Epithelial cell of prostate (primary cell): Measurements from ENCODE around the gene ZDHHC4.
A peak's percentile ranks its signal among the peaks of the same experiment; 100 is the strongest.
"Not testable (repeated sequence)": the region's sequence is repeated elsewhere in the genome, so short reads cannot be mapped to it uniquely, and the experiment has no call there.

Experiments
- DNase-seq: peaks from one replicate; pipeline ENCODE4 v3.0.0-alpha.2; 2011; ENCODE audit warnings: low read depth, low spot score
- H3K27ac ChIP-seq: fragments of 450-650 bp; 2 replicates; pipeline ENCODE4 v1.5.1; 2017; ENCODE audit warnings: mild to moderate bottlenecking

The ZDHHC4 gene

DNA sequence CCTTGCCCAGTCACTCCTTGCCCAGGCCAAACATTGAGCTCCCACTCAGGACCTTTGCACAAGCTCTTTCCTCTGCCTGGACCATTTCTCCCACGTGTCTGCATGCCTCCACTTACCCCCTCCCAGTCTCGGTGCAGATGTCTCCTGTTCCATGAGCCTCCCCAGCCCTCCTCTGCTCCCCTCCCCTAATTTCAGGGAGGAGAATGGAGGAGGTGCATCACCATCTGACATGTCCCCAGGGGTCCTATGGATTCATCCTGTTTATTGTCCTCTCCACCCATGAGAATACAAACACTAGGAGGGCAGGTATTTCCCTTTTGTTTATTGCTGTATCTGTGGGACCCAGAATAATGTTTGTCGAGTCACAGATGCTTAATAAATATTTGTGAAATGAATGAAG lies 17.4 kb upstream of the ZDHHC4 start:
- no peak overlapping the region for H3K27ac ChIP-seq
- no peak for DNase-seq

DNA sequence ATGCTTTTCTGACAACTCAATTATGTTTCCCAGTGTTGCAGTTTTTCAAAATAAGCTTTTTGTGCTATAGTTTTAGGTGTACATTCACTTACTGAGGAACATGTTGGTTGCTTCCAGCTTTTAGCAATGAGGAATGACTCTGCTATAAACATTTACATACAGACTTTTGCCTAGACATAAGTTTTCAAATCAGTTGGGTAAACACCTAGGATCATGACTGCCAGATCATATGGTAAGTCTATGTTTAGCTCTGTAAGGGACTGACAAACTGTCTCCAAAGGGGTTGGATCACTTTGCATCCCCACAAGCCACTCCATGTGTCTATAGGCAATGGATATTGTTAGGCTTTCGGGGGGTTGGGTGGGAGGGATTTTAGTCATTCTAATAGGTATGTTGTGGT lies 15.1 kb upstream of the ZDHHC4 start:
- DNase-seq, result no peak
- H3K27ac ChIP-seq, result no peak overlapping the region

GRCh38 chr7:6563936-6564770 lies 13.1 kb upstream of the ZDHHC4 start:
- DNase-seq, result no peak
- H3K27ac ChIP-seq, result no peak overlapping the region

GRCh38 chr7:6565655-6566054 lies 11.6 kb upstream of the ZDHHC4 start:
- DNase-seq, result no peak
- H3K27ac ChIP-seq, result no peak overlapping the region

- DNase-seq, result no peak
- H3K27ac ChIP-seq, result no peak overlapping the region
Measured at GRCh38 chr7:6567886-6568285, 9.4 kb upstream of the ZDHHC4 start.

DNA sequence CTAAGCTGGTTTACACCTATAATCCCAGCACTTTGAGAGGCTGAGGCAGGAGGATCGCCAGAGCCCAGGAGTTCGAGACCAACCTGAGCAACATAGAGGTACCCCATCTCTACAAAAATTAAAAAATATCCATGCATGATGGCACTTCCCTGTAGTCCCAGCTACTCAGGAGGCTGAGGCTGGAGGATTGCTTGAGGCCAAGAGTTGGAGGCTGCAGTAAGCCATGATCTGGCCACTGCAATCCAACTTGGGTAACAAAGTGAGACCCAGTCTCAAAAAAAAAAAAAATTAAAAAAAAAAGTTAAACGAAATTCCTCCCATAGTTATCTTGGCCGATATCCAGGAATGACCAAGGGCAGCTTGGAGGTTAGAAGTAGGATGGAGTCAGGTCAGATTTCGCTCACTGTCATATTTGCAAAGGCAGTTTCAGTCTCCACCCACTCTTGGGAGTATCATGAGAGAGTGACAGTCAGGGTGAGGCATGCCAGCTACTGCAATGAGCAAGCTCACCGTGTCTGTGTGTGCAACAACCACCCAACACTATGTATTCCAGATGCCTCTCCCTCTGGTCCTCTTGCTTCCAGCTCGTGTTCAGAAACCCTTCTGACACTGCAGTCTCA lies 6.0 kb upstream of the ZDHHC4 start:
- DNase-seq, result no peak

DNA sequence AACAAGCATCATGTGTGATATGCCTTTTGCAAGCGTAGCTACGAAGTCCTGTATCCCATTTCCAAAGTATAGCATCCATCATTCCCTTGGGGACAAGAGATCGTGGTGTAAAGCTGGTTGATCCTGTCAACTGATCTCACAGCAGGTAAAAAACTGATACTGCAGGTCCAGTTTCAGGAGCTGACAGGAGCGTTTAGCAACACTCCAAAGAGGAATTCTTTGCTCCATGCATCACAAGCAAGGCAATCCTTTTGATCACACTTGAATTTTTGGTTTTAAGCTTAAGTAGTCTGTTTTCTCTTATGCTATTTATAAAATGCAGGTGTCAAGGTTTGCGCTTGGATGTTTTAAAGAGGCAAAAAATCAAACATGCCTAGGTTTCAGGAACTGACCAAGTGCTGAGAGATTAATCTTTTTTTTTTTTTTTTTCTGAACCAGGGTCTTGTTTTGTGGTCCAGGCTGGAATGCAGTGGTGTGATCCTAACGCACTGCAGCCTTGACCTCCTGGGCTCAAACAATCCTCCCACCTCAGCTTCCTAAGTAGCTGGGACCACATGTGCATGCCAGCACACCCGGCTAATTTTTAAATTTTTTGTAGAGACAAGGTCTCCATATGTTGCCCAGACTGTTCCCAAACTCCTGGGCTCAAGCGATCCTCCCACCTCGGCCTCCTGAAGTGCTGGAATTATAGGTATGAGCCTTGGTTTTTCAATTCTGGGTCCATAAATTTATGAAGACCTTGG lies 1.8 kb upstream of the ZDHHC4 start:
- no peak overlapping the region for H3K27ac ChIP-seq
- DNase-seq, result no peak

More for the DNA sequence above, 6.0 kb upstream of the ZDHHC4 start:
- no peak overlapping the region for H3K27ac ChIP-seq

- no peak overlapping the region for H3K27ac ChIP-seq
- no peak for DNase-seq
Measured at GRCh38 chr7:6576024-6576866, 1.0 kb upstream of the ZDHHC4 start.

DNA sequence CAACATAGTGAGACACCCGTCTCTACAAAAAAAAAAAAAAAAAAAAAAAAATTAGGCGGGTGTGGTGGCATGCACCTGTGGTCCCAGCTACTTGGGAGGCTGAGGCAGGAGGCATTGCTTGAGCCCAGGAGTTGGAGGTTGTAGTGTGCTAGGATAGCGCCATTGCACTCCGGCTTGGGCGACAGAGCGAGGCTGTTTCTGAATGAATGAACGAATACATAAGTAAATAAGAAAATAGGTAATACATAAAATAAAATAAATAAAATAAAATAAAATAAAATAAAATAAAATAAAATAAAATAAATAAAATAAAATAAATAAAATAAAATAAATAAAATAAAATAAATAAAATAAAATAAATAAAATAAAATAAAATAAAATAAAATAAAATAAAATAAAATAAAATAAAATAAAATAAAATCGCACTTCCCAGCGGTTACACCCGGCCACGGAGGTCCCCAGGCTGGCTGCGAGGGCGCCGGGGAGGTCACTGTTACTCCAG lies 336 bp upstream of the ZDHHC4 start:
- DNase-seq, result not testable (repeated sequence)
- H3K27ac ChIP-seq, result peak overlapping the region; percentile 78

DNA sequence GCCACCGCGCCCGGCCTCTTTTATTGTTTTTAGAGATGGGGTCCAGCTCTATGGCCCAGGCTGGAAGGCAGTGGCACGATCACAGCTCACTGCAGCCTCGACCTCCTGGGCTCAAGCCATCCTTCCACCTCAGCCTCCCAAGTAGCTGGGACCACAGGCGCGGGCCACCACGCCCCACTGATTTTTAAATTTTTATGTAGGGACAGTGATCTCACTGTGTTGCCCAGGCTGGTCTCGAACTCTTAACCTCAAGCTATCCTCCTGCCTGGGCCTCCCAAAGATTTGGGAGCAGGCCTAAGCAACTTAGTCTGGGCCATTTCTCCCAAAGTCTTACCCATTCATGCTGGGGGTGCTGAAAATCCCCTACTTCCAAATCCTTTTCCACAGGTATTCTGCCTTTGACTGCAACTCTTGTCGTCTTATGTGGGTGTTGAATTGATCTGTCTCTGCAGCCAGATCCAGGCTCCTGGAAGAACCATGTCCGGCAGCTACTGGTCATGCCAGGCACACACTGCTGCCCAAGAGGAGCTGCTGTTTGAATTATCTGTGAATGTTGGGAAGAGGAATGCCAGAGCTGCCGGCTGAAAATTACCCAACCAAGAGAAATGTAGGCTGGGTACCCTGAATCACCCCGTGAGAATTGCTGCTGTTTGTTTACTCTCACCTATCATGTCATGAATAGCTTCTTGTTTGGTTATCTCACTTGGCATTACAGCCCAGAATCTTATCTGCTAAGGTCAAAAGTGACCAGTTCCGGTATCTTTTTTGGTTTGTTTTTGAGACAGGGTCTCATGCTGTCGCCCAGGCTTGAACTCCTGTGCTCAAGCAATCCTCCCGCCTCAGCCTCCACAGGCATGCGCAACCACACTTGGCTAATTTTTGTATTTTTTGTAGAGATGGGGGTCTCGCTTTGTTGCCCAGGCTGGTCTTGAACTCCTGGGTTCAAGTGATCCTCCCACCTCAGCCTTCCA lies 1.1 kb downstream of the ZDHHC4 start:
- peak overlapping the region; percentile 78 for H3K27ac ChIP-seq
- DNase-seq, result no peak

DNA sequence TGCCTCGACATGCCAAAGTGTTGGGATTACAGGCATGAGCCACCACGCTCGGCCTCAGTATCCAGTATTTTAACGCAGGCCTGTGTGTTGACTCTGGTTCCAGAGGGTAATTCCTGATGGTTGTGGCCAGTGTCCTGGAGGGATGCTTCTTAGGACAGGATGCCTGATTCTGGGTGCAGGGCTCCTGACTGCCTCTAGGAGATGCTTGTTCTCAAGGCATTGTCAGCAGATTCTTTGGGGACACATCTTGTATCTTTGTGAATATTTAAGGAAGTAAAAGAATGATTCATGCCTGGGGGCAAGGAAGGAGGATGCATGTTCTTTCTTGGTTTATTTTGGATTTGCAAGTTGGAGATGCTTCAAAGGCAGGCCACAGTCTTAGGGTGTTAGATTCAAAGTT lies 2.2 kb downstream of the ZDHHC4 start:
- H3K27ac ChIP-seq, result no peak overlapping the region
- DNase-seq, result no peak

DNA sequence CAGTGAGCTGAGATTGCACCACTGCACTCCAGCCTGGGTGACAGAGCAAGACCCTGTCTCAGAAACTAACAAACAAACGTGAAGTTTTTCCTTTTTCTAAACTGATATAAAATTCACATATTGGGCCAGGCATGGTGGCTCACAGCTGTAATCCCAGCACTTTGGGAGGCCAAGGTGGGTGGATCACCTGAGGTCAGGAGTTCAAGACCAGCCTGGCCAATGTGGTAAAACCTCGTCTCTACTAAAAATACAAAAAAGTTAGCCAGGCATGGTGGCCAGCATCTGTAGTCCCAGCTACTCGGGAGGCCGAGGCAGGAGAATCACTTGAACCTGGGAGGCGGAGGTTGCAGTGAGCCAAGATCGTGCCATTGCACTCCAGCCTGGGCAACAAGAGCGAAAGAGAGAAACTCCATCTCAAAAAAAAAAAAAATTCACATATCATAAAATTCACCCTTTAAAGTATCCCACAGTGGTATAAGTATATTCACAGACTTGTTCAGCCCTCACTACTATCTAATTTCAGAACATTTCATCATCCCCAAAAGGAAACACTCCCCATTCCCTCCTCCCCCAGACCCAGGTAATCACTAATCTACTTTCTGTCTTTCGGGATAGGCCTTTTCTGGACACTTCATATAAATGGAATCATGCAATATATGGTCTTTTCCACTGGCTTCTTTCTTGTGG lies 8.6 kb downstream of the ZDHHC4 start:
- H3K27ac ChIP-seq, DNase-seq: not testable (repeated sequence)

- no peak overlapping the region for H3K27ac ChIP-seq
- no peak for DNase-seq
Measured at GRCh38 chr7:6588566-6588965, 11.3 kb downstream of the ZDHHC4 start.

DNA sequence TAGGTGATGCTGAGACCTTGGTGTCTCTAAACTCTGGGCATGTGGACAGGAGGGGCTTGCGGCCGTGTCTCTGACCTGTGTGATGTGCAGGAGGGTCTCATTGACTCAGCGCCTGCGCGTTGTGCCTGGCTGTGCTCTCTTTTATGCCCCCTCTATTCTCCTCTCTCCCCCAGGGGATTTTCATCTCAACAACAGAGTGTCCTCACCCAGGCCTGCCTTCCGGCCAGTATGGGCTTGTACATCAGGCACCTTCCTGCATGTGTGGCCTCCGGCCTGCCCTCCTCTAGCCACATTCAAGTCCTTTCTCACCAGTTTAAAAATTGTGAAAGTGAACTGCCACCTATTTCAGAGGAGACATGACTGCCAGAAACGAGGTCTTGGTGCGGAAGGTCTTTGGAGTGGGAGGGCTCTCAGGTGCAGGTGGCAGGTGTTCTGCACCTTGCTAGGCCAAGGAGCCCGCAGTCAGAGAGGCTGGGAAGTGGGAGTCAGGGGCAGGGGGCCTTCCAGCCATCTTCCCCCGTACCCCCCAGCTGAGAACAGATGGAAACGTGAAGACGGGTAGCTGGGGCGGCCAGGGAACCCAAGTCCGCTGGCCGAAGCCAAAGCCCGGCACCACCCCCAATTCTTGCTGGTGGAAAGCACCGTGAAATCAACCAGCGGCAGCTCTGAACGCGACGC lies 12.0 kb downstream of the ZDHHC4 start:
- no peak for DNase-seq
- H3K27ac ChIP-seq, result peak overlapping the region; percentile 70

DNA sequence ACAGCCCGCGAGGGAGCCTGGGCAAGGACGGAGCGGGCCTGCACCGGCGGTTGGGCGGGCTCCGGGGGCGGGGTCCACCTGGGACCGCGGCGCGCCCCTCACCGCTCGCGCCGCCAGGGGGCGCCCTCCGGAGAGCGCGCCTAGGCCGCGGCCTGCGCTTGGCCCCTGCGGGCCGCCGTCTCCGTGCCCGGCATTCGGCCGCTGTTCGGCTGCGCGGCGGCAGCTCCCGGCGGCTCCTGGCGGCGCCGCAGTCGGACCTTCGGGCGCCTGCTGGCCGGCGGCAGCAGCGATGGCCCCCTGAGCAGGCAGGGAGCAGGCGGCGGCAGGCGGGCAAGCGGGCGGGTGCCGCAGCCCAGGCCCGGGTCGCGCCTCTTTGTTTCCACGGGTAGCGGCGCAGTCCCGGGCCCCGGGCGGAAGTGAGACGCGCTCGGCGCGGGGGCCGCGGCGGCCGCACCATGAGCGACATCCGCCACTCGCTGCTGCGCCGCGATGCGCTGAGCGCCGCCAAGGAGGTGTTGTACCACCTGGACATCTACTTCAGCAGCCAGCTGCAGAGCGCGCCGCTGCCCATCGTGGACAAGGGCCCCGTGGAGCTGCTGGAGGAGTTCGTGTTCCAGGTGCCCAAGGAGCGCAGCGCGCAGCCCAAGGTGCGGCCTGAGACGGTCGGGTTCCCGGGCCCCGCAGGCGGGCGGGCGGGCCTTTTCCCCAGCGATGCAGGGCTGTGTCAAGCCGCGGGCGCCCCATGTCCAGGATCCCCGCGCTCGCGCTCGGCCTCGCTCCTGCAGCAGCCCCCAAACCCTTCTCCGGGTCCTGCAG lies 12.8 kb downstream of the ZDHHC4 start, which contains the start of gene INTS15:
INTS15 (plus strand) TSS at position 193 of the 816 bp plus-strand sequence; CDS start at position 456, 263 bp downstream.
- peak within 1 kb of the TSS; percentile 70 for H3K27ac ChIP-seq
- DNase-seq, result no peak

GRCh38 chr7:6590645-6591110 lies 13.4 kb downstream of the ZDHHC4 start:
- DNase-seq, result no peak
- peak overlapping the region; percentile 70 for H3K27ac ChIP-seq

- H3K27ac ChIP-seq, result no peak overlapping the region
- DNase-seq, result no peak
Measured at GRCh38 chr7:6600093-6600492, 22.8 kb downstream of the ZDHHC4 start.
